ENCODE results near the gene ARPIN.

The ARPIN gene

GRCh38 chr15:89847101-89847500 lies 65.7 kb downstream of the ARPIN start:
- TF ChIP-seq GATA2 (IDR thresholded peaks at IDR 0.05; ENCODE audit: low read depth, low read length) (no peak), GATA3 (IDR thresholded peaks at IDR 0.05; ENCODE audit: low read depth, low read length) (no peak)

- TF ChIP-seq GATA2 (IDR thresholded peaks at IDR 0.05; ENCODE audit: low read depth, low read length): no peak
- TF ChIP-seq GATA3 (IDR thresholded peaks at IDR 0.05; ENCODE audit: low read depth, low read length): no peak
Observed at GRCh38 chr15:89845305-89845893, 67.4 kb downstream of the ARPIN start.
